Measurements from ENCODE around the gene LRRC56.

GRCh38 chr11:501001-501682 lies 36.2 kb upstream of the LRRC56 start:
- no peak for TF ChIP-seq POLR2A (IDR thresholded peaks at IDR 0.05)
- TF ChIP-seq CTCF (IDR thresholded peaks at IDR 0.05) = no peak

Measured in transverse colon (tissue), 3 donors.